Activated naive CD8-positive, alpha-beta T cell treated with anti-CD3 and anti-CD28 coated beads, Interleukin-2, amount 10 ng/mL, durations not matched to agents 7 days and 5 days (primary cell): ENCODE measurements around the gene MKLN1. TPM values are rescaled to one million over a fixed set of nuclear protein-coding genes. Genes with fewer than 3 reads are reported as not detected.
"Not testable (repeated sequence)": the region's sequence is repeated elsewhere in the genome, so short reads cannot be mapped to it uniquely, and the experiment has no call there.

Source experiments
- ATAC-seq: fragments of 150-1000 bp; cut with Tn5 transposase; one replicate; pipeline ENCODE4 v1.10.0; 2021; ENCODE audit warnings: low read depth, moderate library complexity
- POLR2A ChIA-PET: fragments of 350-600 bp; sonication (Branson Sonifier 250); formaldehyde crosslinking; loops from one replicate; lab custom pipeline; 2021; ENCODE audit warnings: antibody characterized with exemption; lab: Charles Lee
- DNase-seq: peaks from one replicate; pipeline ENCODE4 v3.0.0; 2021
- H3K27ac Mint-ChIP-seq: one replicate; pipeline ENCODE4 v1.8.0; 2022; ENCODE audit warnings: mild to moderate bottlenecking, mixed read lengths
- H3K27me3 Mint-ChIP-seq: one replicate; pipeline ENCODE4 v1.8.0; 2022; ENCODE audit warnings: mild to moderate bottlenecking, moderate library complexity, mixed read lengths
- H3K36me3 Mint-ChIP-seq: one replicate; pipeline ENCODE4 v1.8.0; 2021; ENCODE audit warnings: mild to moderate bottlenecking, mixed read lengths
- H3K4me1 Mint-ChIP-seq: one replicate; pipeline ENCODE4 v1.8.0; 2021; ENCODE audit warnings: mixed read lengths
- H3K4me3 Mint-ChIP-seq: one replicate; pipeline ENCODE4 v1.8.0; 2022; ENCODE audit warnings: mild to moderate bottlenecking, moderate library complexity, mixed read lengths
- H3K9me3 Mint-ChIP-seq: one replicate; pipeline ENCODE4 v1.8.0; 2021; ENCODE audit warnings: mixed read lengths
- total RNA-seq, 2 experiments: library from RNA; stranded (reverse); gene quantifications; one replicate each; pipeline ENCODE4 v1.2.3, GENCODE V29; 2021

MKLN1 gene
- total RNA-seq, 2 experiments from 2014 or later, result 35.7 to 42.3 TPM

DNA sequence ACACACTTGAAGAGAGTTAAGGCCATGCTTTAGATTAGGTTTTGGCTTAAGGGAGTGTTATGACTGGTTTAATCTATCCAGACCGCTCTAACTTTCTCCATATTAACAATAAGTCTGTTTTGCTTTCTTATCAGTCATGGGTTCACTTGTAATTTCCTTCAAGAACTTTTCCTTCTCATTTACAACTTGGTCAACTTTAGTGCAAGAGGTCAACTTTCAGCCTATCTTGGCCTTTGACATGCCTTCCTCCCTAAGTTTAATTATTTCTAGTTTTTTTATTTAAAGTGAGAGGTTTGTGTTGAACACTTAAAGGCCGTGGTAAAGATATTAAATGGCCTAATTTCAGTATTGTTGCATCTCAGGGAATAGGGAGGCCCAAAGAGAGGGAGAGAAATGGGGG, 75.6 kb downstream of the MKLN1 start:
- no peak overlapping the region for H3K4me3 Mint-ChIP-seq
- no peaks in the 10 kb centered on the region for H3K27me3 Mint-ChIP-seq
- ATAC-seq (no peak), DNase-seq (no peak)
- peaks cover 6% of the 10 kb centered on the region for H3K9me3 Mint-ChIP-seq
- POLR2A ChIA-PET, result no interaction called here
- H3K4me1 Mint-ChIP-seq, result no peaks in the 10 kb centered on the region
- no peak overlapping the region for H3K27ac Mint-ChIP-seq
- H3K36me3 Mint-ChIP-seq, result peaks cover 50% of the 10 kb centered on the region

DNA sequence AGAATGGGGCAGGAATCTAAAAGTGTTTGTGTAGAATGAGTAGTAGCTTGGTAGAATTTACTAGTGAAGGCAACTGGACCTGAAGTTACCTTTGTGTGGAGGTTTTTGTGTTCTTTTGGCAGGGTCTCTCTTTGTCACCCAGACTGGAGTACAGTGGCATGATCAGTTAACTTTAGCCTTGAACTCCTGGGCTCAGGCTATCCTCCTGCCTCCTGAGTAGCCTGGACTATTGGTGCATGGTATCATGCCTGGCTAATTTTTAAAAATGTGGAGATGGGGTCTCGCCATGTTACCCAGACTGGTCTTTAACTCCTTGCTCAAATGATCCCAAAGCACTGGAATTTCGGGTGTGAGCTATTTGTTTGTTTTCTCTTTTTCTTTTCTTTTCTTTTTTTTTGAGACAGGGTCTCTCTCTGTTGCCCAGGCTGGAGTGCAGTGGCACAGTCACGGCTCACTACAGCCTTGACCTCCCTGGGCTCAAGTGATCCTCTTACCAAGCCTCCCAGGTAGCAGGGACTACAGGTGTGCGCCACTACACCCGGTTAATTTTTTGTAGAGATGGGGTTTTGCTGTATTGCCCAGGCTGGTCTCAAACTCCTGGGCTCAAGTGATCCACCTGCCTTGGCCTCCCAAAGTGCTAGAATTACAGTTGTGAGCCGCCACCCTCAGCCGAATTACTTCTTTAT, 76.7 kb downstream of the MKLN1 start:
- POLR2A ChIA-PET, result interaction anchor here (0.6 kb wide), 1 partner anchor 115 kb away, joined by 3 read pairs; no protein-coding TSS in a partner anchor
- DNase-seq (no peak), ATAC-seq (no peak)
- no peaks in the 10 kb centered on the region for H3K27me3 Mint-ChIP-seq
- H3K36me3 Mint-ChIP-seq, result peaks cover 43% of the 10 kb centered on the region
- no peak overlapping the region for H3K4me3 Mint-ChIP-seq
- H3K4me1 Mint-ChIP-seq, result no peaks in the 10 kb centered on the region
- H3K9me3 Mint-ChIP-seq, result peaks cover 6% of the 10 kb centered on the region
- H3K27ac Mint-ChIP-seq, result no peak overlapping the region

GRCh38 chr7:131409129-131409766, 81.6 kb downstream of the MKLN1 start:
- Mint-ChIP-seq H3K36me3 (peaks cover 11% of the 10 kb centered on the region), H3K27me3 (no peaks in the 10 kb centered on the region), H3K27ac (no peak overlapping the region), H3K4me1 (no peaks in the 10 kb centered on the region), H3K9me3 (no peaks in the 10 kb centered on the region), H3K4me3 (no peak overlapping the region)
- DNase-seq, result no peak
- POLR2A ChIA-PET, result no interaction called here
- ATAC-seq, result no peak

- Mint-ChIP-seq H3K27me3 (no peaks in the 10 kb centered on the region), H3K27ac (no peak overlapping the region), H3K9me3 (no peaks in the 10 kb centered on the region), H3K36me3 (peaks cover 8% of the 10 kb centered on the region), H3K4me3 (no peak overlapping the region), H3K4me1 (no peaks in the 10 kb centered on the region)
- no peak for DNase-seq
- POLR2A ChIA-PET, result no interaction called here
- no peak for ATAC-seq
Observed at GRCh38 chr7:131412031-131412430, 84.4 kb downstream of the MKLN1 start.

DNA sequence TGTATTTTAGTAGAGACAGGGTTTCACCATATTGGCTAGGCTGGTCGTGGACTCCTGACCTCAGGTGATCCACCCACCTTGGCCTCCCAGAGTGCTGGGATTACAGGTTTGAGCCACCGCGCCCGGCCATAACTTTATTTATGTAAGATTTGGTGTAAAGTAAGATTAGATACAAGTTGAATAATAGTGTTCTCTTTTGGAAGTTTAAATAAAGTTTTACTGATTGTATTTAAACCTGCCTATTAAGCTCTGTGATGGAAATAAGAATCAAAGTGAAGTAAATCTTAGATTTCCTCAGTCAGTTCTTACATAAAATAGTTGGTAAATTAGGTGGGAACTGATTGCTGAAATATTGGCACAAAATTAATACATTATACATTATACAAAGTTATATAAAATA, 86.0 kb downstream of the MKLN1 start:
- Mint-ChIP-seq H3K4me3 (no peak overlapping the region), H3K27me3 (no peaks in the 10 kb centered on the region), H3K4me1 (no peaks in the 10 kb centered on the region), H3K9me3 (no peaks in the 10 kb centered on the region), H3K36me3 (peaks cover 9% of the 10 kb centered on the region), H3K27ac (no peak overlapping the region)
- DNase-seq (no peak), ATAC-seq (no peak)
- POLR2A ChIA-PET, result no interaction called here

GRCh38 chr7:131424219-131424822, 96.6 kb downstream of the MKLN1 start:
- DNase-seq, result no peak
- Mint-ChIP-seq H3K9me3 (no peaks in the 10 kb centered on the region), H3K27ac (no peak overlapping the region), H3K4me1 (no peaks in the 10 kb centered on the region), H3K4me3 (no peak overlapping the region), H3K36me3 (peaks cover 12% of the 10 kb centered on the region), H3K27me3 (no peaks in the 10 kb centered on the region)
- POLR2A ChIA-PET, result no interaction called here
- ATAC-seq, result peak; percentile 67

DNA sequence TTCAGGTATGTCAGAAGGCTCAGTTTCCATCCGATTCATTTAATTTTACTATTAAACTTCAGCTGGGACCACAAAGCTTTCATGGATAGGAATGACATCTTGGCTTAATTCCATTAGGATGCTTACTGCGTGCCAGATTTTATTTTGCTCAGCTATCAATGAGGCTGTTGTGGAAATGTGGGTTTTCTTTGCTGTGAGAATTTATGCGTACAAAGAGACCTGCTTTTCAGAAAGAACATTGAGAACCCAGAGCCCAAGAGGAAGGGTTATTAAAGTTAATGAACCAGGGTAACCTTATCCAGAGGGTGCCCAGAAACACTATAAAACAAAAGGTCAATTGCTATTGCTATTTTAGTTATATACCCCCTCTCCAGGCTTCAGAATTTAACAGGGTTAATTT, 98.3 kb downstream of the MKLN1 start:
- H3K36me3 Mint-ChIP-seq, result peaks cover 8% of the 10 kb centered on the region
- no peak overlapping the region for H3K4me3 Mint-ChIP-seq
- H3K4me1 Mint-ChIP-seq, result no peaks in the 10 kb centered on the region
- H3K9me3 Mint-ChIP-seq, result no peaks in the 10 kb centered on the region
- H3K27ac Mint-ChIP-seq, result no peak overlapping the region
- POLR2A ChIA-PET, result no interaction called here
- no peaks in the 10 kb centered on the region for H3K27me3 Mint-ChIP-seq
- no peak for ATAC-seq
- DNase-seq, result no peak

DNA sequence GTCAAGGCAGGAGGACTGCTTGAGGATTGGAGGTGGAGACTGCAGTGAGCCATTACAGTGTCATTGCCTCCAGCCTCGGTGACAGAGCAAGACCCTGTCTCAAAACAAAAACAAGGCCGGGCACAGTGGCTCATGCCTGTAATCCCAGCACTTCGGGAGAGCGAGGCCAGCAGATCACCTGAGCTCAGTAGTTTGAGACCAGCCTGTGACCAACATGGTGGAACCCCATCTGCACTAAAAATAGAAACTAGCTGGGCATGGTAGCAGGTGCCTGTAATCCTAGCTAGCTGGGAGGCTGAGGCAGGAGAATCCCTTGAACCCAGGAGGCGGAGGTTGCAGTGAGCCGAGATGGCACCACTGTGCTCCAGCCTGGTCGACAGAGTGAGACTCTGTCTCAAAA, 103.2 kb downstream of the MKLN1 start:
- peaks cover 31% of the 10 kb centered on the region for H3K36me3 Mint-ChIP-seq
- H3K9me3 Mint-ChIP-seq, H3K4me3 Mint-ChIP-seq, H3K27ac Mint-ChIP-seq, POLR2A ChIA-PET, ATAC-seq, H3K4me1 Mint-ChIP-seq, H3K27me3 Mint-ChIP-seq, DNase-seq: not testable (repeated sequence)

DNA sequence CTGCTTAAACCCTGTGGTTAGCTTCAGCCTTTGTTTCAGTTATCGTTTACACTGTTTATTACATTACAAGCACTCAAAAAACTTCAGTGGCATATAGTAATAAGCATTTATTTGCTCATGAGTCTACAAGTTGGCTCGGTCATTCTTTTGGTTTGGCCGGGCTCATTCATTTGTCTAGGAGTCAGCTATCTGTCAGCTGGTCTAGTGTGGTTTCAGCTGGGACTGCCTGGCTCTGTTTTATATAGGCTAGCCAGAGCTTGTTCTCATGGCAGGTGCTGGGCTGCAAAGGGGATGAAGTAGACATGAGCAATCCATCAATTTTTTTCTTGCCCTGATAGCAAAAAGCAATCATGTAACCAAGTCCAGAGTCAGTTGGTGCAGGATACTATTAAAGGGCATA, 103.6 kb downstream of the MKLN1 start:
- ATAC-seq, result no peak
- H3K9me3 Mint-ChIP-seq, result no peaks in the 10 kb centered on the region
- peaks cover 5% of the 10 kb centered on the region for H3K4me1 Mint-ChIP-seq
- POLR2A ChIA-PET, result no interaction called here
- no peak overlapping the region for H3K27ac Mint-ChIP-seq
- H3K36me3 Mint-ChIP-seq, result peaks cover 31% of the 10 kb centered on the region
- H3K4me3 Mint-ChIP-seq, result no peak overlapping the region
- DNase-seq, result no peak
- H3K27me3 Mint-ChIP-seq, result no peaks in the 10 kb centered on the region

- DNase-seq (no peak), ATAC-seq (no peak)
- Mint-ChIP-seq H3K9me3 (no peaks in the 10 kb centered on the region), H3K27ac (no peak overlapping the region), H3K4me1 (peaks cover 5% of the 10 kb centered on the region), H3K4me3 (no peak overlapping the region), H3K36me3 (peaks cover 31% of the 10 kb centered on the region), H3K27me3 (no peaks in the 10 kb centered on the region)
- POLR2A ChIA-PET, result no interaction called here
Observed at GRCh38 chr7:131431756-131432155, 104.1 kb downstream of the MKLN1 start.

DNA sequence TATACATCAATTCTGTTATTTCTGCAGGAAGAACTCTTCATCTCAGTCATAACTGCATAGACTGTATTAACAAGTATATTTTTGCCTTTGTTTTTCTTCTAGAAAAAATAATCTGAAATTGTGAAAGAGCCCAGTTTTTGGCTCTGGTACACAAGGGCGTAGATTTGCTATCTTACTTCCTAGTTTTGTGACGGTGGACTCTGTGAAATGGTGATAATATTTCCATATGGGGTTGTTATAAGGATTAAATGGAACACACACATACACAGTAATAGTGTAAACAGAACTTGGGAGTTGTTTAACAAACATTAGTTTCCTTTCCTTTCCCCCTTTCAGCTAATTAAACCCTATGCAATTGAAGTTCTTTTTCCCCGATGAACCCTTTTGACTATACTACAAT, 108.7 kb downstream of the MKLN1 start:
- ATAC-seq (no peak), DNase-seq (no peak)
- POLR2A ChIA-PET, result no interaction called here
- H3K4me3 Mint-ChIP-seq, result no peak overlapping the region
- H3K9me3 Mint-ChIP-seq, result peaks cover 2% of the 10 kb centered on the region
- no peak overlapping the region for H3K27ac Mint-ChIP-seq
- H3K4me1 Mint-ChIP-seq, result peaks cover 5% of the 10 kb centered on the region
- H3K27me3 Mint-ChIP-seq, result no peaks in the 10 kb centered on the region
- peaks cover 51% of the 10 kb centered on the region for H3K36me3 Mint-ChIP-seq

GRCh38 chr7:131438969-131439368, 111.3 kb downstream of the MKLN1 start:
- no peak for ATAC-seq
- Mint-ChIP-seq H3K9me3 (peaks cover 2% of the 10 kb centered on the region), H3K27ac (no peak overlapping the region), H3K4me1 (peaks cover 5% of the 10 kb centered on the region), H3K4me3 (no peak overlapping the region), H3K27me3 (no peaks in the 10 kb centered on the region), H3K36me3 (peaks cover 44% of the 10 kb centered on the region)
- POLR2A ChIA-PET, result no interaction called here
- DNase-seq, result no peak

GRCh38 chr7:131443496-131443895, 115.8 kb downstream of the MKLN1 start:
- DNase-seq (no peak), ATAC-seq (no peak)
- POLR2A ChIA-PET, result no interaction called here
- H3K4me3 Mint-ChIP-seq, result no peak overlapping the region
- peaks cover 1% of the 10 kb centered on the region for H3K4me1 Mint-ChIP-seq
- peaks cover 28% of the 10 kb centered on the region for H3K36me3 Mint-ChIP-seq
- no peak overlapping the region for H3K27ac Mint-ChIP-seq
- H3K9me3 Mint-ChIP-seq, result peaks cover 2% of the 10 kb centered on the region
- H3K27me3 Mint-ChIP-seq, result no peaks in the 10 kb centered on the region

DNA sequence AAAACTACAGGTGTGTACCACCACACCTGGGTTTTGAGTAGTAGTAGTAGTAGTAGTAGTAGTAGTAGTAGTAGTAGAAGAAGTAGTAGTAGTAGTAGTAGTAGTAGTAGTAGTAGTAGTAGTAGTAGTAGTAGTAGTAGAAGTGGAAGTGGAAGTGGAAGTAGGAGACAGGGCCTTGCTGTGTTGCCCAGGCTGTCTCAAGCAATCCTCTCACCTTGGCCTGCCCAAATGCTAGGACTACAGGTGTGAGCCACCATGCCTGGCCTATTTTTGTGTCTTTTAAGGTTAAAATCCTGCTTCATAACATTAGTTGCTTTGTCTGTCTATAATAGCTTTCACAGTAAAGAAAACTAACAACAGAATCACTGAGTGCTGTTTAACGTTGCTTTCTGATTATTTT, 117.0 kb downstream of the MKLN1 start:
- ATAC-seq (no peak), DNase-seq (no peak)
- POLR2A ChIA-PET, result no interaction called here
- peaks cover 29% of the 10 kb centered on the region for H3K36me3 Mint-ChIP-seq
- peaks cover 2% of the 10 kb centered on the region for H3K9me3 Mint-ChIP-seq
- H3K4me3 Mint-ChIP-seq, result no peak overlapping the region
- H3K4me1 Mint-ChIP-seq, result peaks cover 1% of the 10 kb centered on the region
- H3K27me3 Mint-ChIP-seq, result no peaks in the 10 kb centered on the region
- H3K27ac Mint-ChIP-seq, result no peak overlapping the region
